ENCODE results near the gene PELI2.

DNA sequence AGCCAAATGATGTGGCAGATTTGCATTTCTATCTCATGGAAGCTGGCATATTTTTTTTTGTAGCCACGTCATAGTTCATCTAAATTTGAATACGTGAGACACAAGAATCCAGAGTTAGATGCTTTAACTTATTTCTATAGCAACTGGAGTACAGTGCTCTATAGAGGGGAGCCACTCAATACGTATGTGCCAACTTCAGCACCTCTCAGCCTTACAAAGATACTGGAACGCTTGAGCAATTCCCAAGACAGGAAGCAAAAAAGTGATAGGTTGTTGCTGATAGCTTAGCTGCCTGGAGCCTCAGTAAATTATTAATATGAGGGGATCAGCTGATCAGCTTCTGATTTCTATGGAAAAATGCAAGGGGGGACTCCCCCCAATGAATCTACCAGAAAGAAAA lies 24.1 kb upstream of the PELI2 start:
- TF ChIP-seq, protein P1, sequence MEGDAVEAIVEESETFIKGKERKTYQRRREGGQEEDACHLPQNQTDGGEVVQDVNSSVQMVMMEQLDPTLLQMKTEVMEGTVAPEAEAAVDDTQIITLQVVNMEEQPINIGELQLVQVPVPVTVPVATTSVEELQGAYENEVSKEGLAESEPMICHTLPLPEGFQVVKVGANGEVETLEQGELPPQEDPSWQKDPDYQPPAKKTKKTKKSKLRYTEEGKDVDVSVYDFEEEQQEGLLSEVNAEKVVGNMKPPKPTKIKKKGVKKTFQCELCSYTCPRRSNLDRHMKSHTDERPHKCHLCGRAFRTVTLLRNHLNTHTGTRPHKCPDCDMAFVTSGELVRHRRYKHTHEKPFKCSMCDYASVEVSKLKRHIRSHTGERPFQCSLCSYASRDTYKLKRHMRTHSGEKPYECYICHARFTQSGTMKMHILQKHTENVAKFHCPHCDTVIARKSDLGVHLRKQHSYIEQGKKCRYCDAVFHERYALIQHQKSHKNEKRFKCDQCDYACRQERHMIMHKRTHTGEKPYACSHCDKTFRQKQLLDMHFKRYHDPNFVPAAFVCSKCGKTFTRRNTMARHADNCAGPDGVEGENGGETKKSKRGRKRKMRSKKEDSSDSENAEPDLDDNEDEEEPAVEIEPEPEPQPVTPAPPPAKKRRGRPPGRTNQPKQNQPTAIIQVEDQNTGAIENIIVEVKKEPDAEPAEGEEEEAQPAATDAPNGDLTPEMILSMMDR (IDR thresholded peaks at IDR 0.05 in 4 of 5, conservative IDR thresholded peaks at IDR 0.05 in 1 of 5): no peak
- TF ChIP-seq POLR2A (IDR thresholded peaks at IDR 0.05): no peak
